SK-N-SH treated with all-trans-retinoic acid at 6 μM for 48 hours (cell line): ENCODE data around the gene CRTAP.

Experiments
- ARNTL ChIP-seq: fragments of 450-650 bp; formaldehyde crosslinking; IDR thresholded peaks from 2 replicates; pipeline ENCODE4 v1.5.0; 2020; ENCODE audit warnings: low read depth, mild to moderate bottlenecking, moderate library complexity, borderline replicate concordance
- ISL1 ChIP-seq: fragments of 250-450 bp; sonication (Bioruptor Pico); IDR thresholded peaks from 2 replicates; pipeline ENCODE4 v2.1.2; 2022; ENCODE audit warnings: mild to moderate bottlenecking, moderate library complexity
- RARB ChIP-seq: fragments of 250-450 bp; sonication (Bioruptor Pico); IDR thresholded peaks from 2 replicates; pipeline ENCODE4 v1.8.0; 2021; ENCODE audit warnings: mild to moderate bottlenecking, moderate library complexity
- SNAI2 ChIP-seq: fragments of 250-450 bp; sonication (Bioruptor Pico); IDR thresholded peaks from 2 replicates; pipeline ENCODE4 v1.5.0; 2020; ENCODE audit warnings: mild to moderate bottlenecking, moderate library complexity
- TCF4 ChIP-seq: fragments of 250-450 bp; sonication (Bioruptor Pico); IDR thresholded peaks from 2 replicates; pipeline ENCODE4 v1.8.0; 2021; ENCODE audit warnings: mild to moderate bottlenecking, moderate library complexity, borderline replicate concordance
- TOX ChIP-seq: fragments of 250-450 bp; sonication (Bioruptor Pico); IDR thresholded peaks from 2 replicates; pipeline ENCODE4 v1.8.0; 2021; ENCODE audit warnings: mild to moderate bottlenecking, moderate library complexity, borderline replicate concordance
- ZFP3 ChIP-seq: fragments of 250-450 bp; sonication (Bioruptor Pico); IDR thresholded peaks from 2 replicates; pipeline ENCODE4 v1.5.0; 2020; ENCODE audit warnings: mild to moderate bottlenecking, moderate library complexity
- ZFP30 ChIP-seq: fragments of 450-650 bp; formaldehyde crosslinking; IDR thresholded peaks from 2 replicates; pipeline ENCODE4 v1.5.0; 2022; ENCODE audit warnings: mild to moderate bottlenecking, moderate library complexity
- ZNF70 ChIP-seq: fragments of 450-650 bp; formaldehyde crosslinking; IDR thresholded peaks from 2 replicates; pipeline ENCODE4 v1.5.0; 2020; ENCODE audit warnings: mild to moderate bottlenecking, moderate library complexity
- TF ChIP-seq, protein P1 (sequence below): fragments of 250-450 bp; sonication (Bioruptor Pico); IDR thresholded peaks from 2 replicates; pipeline ENCODE4 v1.8.0; 2020; ENCODE audit warnings: mild to moderate bottlenecking, moderate library complexity, borderline replicate concordance
- TF ChIP-seq, protein P2 (sequence below): fragments of 250-450 bp; sonication (Bioruptor Pico); IDR thresholded peaks from 2 replicates; pipeline ENCODE4 v1.5.1; 2020; ENCODE audit warnings: low read depth, mild to moderate bottlenecking, moderate library complexity

DNA sequence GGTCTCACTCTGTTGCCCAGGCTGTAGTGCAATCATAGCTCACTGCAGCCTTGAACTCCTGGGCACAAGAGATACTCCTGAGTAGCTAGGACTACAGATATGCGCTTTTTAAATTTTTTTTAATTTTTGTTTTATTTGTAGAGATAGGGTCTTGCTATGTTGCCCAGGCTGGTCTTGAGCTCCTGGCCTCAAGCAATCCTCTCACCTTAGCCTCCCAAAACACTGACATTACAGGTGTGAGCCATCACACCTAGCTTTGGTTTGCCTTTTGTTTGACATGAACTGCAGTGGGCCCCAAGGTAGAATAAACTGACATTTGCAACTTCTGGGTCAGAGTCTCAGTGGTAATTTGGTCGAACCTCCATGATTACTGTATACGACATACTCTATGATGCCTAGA lies 9.0 kb upstream of the CRTAP start:
- TF ChIP-seq ARNTL (CRISPR knock-in tag) (no peak), SNAI2 (CRISPR knock-in tag) (no peak), ISL1 (no peak), ZFP3 (CRISPR knock-in tag) (no peak), RARB (CRISPR knock-in tag) (no peak), ZFP30 (CRISPR knock-in tag) (no peak), ZNF70 (CRISPR knock-in tag) (no peak), TCF4 (CRISPR knock-in tag) (no peak), TOX (CRISPR knock-in tag) (no peak)
- TF ChIP-seq, protein P1, sequence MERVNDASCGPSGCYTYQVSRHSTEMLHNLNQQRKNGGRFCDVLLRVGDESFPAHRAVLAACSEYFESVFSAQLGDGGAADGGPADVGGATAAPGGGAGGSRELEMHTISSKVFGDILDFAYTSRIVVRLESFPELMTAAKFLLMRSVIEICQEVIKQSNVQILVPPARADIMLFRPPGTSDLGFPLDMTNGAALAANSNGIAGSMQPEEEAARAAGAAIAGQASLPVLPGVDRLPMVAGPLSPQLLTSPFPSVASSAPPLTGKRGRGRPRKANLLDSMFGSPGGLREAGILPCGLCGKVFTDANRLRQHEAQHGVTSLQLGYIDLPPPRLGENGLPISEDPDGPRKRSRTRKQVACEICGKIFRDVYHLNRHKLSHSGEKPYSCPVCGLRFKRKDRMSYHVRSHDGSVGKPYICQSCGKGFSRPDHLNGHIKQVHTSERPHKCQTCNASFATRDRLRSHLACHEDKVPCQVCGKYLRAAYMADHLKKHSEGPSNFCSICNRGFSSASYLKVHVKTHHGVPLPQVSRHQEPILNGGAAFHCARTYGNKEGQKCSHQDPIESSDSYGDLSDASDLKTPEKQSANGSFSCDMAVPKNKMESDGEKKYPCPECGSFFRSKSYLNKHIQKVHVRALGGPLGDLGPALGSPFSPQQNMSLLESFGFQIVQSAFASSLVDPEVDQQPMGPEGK (CRISPR knock-in tag), result no peak
- TF ChIP-seq, protein P2, sequence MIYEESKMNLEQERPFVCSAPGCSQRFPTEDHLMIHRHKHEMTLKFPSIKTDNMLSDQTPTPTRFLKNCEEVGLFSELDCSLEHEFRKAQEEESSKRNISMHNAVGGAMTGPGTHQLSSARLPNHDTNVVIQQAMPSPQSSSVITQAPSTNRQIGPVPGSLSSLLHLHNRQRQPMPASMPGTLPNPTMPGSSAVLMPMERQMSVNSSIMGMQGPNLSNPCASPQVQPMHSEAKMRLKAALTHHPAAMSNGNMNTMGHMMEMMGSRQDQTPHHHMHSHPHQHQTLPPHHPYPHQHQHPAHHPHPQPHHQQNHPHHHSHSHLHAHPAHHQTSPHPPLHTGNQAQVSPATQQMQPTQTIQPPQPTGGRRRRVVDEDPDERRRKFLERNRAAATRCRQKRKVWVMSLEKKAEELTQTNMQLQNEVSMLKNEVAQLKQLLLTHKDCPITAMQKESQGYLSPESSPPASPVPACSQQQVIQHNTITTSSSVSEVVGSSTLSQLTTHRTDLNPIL (CRISPR knock-in tag), result no peak
